Left lung (tissue), 10 donors: ENCODE results near the gene ITGB6. TPM values are rescaled to one million over a fixed set of nuclear protein-coding genes. Genes with fewer than 3 reads are reported as not detected.

Source experiments
- ATAC-seq: fragments of 200-7000 bp; cut with Tn5 transposase; one replicate; pipeline ENCODE4 v1.9.1; 2020; ENCODE audit warnings: moderate library complexity
- DNase-seq, 4 donors: peaks; one replicate each; pipeline ENCODE4 v3.0.0-alpha.2; 2013 to 2020
- H3K27ac ChIP-seq, 2 donors: fragments of 200-600 bp; sonication (generic) in 1 of 2; one replicate each; pipeline versions ENCODE4 v1.5.0 to v1.8.0; 2020 to 2021
- H3K27me3 ChIP-seq, 2 donors: fragments of 200-600 bp; sonication (generic) in 1 of 2; one replicate each; pipeline versions ENCODE4 v1.5.0 to v1.8.0; 2020 to 2021
- H3K36me3 ChIP-seq, 2 donors: fragments of 200-600 bp; sonication (generic) in 1 of 2; one replicate each; pipeline versions ENCODE4 v1.5.0 to v1.8.0; 2020 to 2021
- H3K4me1 ChIP-seq, 2 donors: fragments of 200-600 bp; one replicate each; pipeline ENCODE4 v1.8.0; 2021
- H3K4me3 ChIP-seq, 2 donors: fragments of 200-600 bp; sonication (generic) in 1 of 2; one replicate each; pipeline versions ENCODE4 v1.5.0 to v1.8.0; 2020 to 2021; ENCODE audit warnings: mild to moderate bottlenecking in 1 of 2
- H3K9me3 ChIP-seq, 2 donors: fragments of 200-600 bp; sonication (generic) in 1 of 2; one replicate each; pipeline versions ENCODE4 v1.5.0 to v1.8.0; 2020 to 2021
- CTCF ChIP-seq, 2 donors: fragments of 200-600 bp; sonication (generic) in 1 of 2; IDR thresholded peaks; one replicate each; pipeline versions ENCODE4 v1.5.0 to v1.8.0; 2021; ENCODE audit warnings: antibody characterized with exemption in 2 of 2
- intact Hi-C, 2 donors: fragments of 100-400 bp; cut with DNase I; formaldehyde crosslinking; loops; one replicate each; pipeline versions ENCODE4 v1.11.2 to v1.14.2; 2022
- polyA plus RNA-seq, 6 donors: library from polyadenylated mRNA; unstranded; fragments of 120-200 nt; gene quantifications; one replicate each; pipeline ENCODE4 v1.2.1, GENCODE V29; 2013; ENCODE audit not compliant: insufficient read length in 6 of 6
- total RNA-seq, 2 donors: library from RNA; stranded (reverse); fragmentation: NEBNext Ultra II Directional; extraction: Animal tissue kit (Norgen Biotek cat#: 25700); gene quantifications; one replicate each; pipeline ENCODE4 v1.2.1, GENCODE V29; 2021
- donor health status: DM: no; HTN: yes; CAD: no.
- donor health status: DM: no; HTN: no; CAD: no.

ITGB6 gene
- total and polyA plus RNA-seq, 8 donors = 4.4 to 227 (median 8.5) TPM

- no peak overlapping the region for H3K27ac ChIP-seq
- no peak overlapping the region for H3K4me3 ChIP-seq
- DNase-seq (no peak), ATAC-seq (no peak)
- H3K9me3 ChIP-seq = no peaks in the 10 kb centered on the region
- intact Hi-C loops = no loop called here
- TF ChIP-seq CTCF (IDR thresholded peaks at IDR 0.05) = no peak
- H3K27me3 ChIP-seq = no peaks in the 10 kb centered on the region
- no peaks in the 10 kb centered on the region for H3K4me1 ChIP-seq
- no peaks in the 10 kb centered on the region for H3K36me3 ChIP-seq
Measured at GRCh38 chr2:160050147-160050546, 149.9 kb downstream of the ITGB6 start.

Other genes with a start within 250 kb of the ITGB6 start
- 1 to 10 TPM; 4.1 to 5.5 TPM for gene PLA2R1, start 137.7 kb downstream of the ITGB6 start, total RNA-seq
- gene PLA2R1, start 137.7 kb downstream of the ITGB6 start, polyA plus RNA-seq = 1 to 10 TPM; 4.6 to 7.2 (median 5.8) TPM